Muscle of back (tissue), 11 donors: Measurements from ENCODE around the gene ATP13A2. TPM values are rescaled to one million over a fixed set of nuclear protein-coding genes. Genes with fewer than 3 reads are reported as not detected.
"Not testable (repeated sequence)": the region's sequence is repeated elsewhere in the genome, so short reads cannot be mapped to it uniquely, and the experiment has no call there.

ENCODE experiments used
- DNase-seq, 3 donors: peaks; one replicate each; pipeline versions ENCODE4 v3.0.0 to v3.0.0-alpha.2; 2013
- polyA plus RNA-seq, 10 donors: library from polyadenylated mRNA; unstranded; fragments of 120-200 nt; gene quantifications; one replicate each; pipeline ENCODE4 v1.2.1, GENCODE V29; 2013; ENCODE audit not compliant: insufficient read length in 10 of 10

Gene ATP13A2
- polyA plus RNA-seq, 10 donors, result 13.3 to 27.2 (median 18.2) TPM

GRCh38 chr1:16979475-16980327, 32.0 kb downstream of the ATP13A2 start:
- DNase-seq, result peak in 2 of 3 donors; percentile 64 to 80

DNA sequence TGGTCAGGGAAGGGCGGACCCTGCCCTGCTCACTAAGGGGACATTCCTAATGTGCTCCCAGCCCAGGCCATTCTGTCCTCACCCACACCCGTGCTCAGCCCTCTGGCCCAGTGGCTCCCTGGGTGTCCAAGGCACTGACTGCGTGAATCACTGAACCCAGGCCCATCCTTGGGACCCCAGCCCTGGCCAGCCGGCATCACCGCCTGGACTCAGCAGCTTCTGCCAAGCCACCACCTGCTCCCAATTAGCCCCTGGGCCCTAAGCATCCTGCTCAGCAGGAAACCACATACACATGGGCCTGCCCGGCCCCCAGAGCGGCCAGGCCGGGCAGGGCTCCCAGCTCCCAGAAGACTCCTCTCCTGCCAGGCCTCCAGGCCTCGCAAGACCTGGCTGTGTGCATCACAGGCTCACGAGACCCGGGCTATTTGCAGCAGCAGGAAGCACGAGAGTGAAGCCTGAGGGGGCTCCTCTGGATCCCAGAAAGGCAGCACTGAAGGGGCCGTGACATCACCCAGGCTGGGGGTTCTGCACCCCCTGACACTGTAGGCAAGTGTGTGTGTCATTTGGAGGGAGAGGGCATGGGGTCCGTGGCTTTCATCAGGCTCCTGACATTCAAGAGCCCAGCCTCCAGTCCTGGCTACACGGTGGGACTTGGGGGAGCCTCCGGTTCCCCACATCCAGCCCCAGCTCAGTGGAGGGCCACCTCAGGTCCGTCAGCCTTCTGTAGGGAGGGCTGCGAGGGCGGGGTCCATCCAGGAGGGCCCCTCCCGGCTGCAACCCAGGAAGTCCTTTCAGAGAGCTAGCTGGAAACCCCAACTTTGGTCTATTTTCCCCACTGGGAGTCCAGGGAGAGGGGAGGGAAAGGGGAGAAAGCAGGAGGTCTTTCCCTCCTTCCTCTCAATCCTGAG, 32.9 kb downstream of the ATP13A2 start:
- DNase-seq, result peak; percentile 46 to 73 (median 71)

DNA sequence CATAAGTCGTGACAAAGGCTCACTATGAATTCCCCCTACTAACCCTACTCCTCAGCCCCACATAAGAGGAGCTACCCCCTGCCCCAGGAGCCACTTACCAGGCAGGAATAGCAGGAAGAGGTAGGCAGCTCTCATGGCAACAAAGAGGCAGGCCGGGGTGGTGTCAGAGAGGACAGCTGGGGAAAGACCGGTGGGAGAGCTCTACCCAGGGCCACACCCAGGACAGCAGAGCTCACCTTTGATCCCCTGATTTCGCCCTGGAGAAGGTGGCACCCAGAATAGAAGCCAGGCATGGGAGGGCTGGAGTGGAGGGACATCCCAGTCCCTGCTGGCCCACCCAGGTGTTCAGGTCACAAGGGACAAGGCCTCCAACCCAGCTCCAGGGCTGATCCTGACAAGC, 33.6 kb downstream of the ATP13A2 start:
- DNase-seq, result peak in 1 of 3 donors; percentile 14

DNA sequence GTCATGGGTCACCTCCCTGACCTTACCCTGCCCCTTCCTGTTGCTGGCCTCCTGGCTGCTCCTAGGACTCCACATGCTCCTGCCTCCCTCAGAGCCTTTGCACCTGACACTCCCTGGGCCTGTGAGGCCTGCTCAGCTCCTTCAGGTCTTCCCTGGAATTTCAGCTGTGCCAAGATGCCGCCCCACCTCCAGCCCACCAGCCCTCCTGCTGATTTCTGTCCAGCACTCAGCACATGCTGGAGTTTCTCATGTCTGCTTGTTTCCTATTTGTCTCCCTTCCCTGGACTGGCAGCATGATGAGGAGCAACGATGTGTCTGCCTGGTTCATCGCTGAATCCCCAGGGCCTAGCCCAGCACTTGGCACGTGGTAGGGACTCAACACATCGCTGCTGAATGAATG, 34.4 kb downstream of the ATP13A2 start:
- peak in 1 of 3 donors; percentile 17 for DNase-seq

- DNase-seq, result no peak
These were observed 34.8 kb downstream of the ATP13A2 start for GRCh38 chr1:16976966-16977365.

DNA sequence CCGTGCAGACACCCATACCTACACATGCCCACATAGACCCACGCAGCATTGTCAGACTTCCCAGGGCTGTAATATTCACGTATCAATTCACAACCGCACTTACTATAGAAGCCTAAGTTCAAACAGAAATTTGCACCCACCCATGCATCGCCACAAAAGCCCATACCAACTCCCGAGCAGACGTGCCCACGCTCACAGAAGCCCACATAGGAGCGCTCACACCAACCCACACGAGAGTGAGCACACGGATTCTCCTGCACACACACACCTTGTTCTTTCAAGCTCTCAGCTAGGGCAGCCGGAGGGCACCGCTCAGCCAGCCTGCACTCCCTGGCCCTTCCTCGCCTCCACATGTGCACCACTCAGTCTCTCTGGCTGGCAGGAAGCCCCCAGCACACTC, 35.9 kb downstream of the ATP13A2 start:
- DNase-seq, result peak in 1 of 3 donors; percentile 30

- DNase-seq, result no peak
These were observed 36.5 kb downstream of the ATP13A2 start for GRCh38 chr1:16975211-16975610.

DNA sequence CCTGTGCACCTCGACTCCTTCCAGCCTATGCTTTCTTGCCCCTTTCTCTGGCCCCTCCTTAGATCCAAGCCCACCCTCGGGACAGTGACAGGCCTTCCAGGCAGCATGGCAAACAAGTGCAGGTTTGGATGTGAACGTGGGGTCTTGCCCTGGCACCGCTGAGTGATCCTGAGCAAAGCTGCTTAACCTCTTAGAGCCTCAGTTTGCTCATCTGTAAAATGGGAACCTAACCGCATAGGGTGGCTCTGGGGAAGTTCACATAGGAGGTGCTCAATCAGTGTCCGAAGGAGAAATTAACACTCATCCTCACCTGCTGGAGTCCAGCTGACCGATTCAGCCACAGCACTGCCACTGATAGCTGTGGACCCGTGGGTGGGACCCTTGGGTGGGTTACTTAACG, 38.5 kb downstream of the ATP13A2 start:
- no peak for DNase-seq

DNA sequence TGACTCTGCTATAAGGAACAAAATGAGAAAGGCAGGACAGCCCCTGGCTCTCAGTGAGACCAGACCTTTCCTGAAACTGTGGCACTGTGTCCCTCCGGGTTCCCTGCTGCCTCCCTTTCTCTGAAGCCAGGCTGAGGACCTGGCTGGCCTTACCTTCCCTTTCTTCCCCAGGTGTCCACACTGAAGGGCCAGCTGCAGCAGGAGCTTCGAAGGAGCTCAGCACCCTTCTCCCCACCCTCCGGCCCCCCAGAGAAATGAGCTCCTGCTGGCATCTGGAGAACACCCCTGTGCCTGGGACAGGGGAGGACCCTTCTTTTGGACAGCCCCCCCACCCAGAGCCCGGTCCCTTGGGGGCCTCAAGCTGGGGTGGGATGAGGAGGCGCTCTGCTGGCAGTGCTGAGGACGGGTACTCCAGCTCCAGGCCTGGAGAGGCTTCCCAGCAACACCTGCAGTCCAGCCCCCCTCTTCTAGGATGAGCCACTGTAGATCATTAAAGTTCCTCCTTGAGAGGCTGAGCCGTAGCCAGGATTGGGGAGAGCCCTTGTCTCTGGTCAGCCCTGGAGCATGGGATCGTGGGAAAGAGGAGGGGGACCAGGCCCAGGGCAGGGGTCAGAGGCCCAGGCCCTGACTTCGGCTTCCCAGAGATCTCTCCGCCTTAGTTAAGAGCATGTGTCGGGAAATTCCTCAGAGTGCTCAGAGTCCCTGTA, 39.4 kb downstream of the ATP13A2 start:
- peak in 1 of 3 donors; percentile 47 for DNase-seq

DNA sequence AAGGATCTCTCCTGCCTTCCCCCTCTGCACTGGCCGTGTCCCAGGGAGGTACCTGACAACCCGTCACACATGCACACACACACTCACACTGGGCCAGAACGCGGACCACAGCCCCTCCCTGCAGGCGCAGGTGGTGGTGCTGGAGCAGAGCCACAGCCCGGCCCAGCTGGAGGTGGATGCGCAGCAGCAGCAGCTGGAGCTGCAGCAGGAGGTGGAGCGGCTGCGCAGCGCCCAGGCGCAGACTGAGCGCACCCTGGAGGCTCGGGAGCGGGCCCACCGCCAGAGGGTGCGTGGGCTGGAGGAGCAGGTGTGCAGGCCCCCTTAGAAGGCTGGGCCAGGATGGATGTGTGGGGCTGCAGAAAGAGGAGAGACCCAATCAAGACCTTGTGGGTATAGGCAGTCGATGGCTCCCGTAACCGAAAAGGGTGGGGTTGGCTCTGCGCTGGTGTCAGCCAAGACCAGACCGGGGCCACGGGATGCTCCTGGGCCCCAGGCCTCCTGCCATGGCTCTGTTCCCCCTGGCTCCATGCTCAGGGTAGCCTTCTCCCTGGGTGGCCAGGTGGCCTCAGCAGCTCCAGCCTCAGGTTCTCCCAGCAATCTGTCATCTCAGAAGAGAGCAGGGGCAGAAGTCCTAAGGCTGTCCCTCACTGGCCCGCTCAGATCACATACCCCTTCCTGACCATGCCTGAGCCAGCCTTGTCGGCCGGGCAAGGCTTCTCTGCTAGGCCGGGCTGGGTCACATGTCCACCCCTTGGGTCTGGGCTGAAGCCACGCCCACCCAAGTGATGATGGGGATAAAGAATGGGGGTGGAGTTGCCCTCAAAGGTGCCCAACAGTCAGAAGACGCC, 40.2 kb downstream of the ATP13A2 start:
- DNase-seq, result peak in 1 of 3 donors; percentile 75

GRCh38 chr1:16970132-16970910, 41.4 kb downstream of the ATP13A2 start:
- DNase-seq, result no peak

GRCh38 chr1:16969651-16970050, 42.1 kb downstream of the ATP13A2 start:
- DNase-seq, result no peak

DNA sequence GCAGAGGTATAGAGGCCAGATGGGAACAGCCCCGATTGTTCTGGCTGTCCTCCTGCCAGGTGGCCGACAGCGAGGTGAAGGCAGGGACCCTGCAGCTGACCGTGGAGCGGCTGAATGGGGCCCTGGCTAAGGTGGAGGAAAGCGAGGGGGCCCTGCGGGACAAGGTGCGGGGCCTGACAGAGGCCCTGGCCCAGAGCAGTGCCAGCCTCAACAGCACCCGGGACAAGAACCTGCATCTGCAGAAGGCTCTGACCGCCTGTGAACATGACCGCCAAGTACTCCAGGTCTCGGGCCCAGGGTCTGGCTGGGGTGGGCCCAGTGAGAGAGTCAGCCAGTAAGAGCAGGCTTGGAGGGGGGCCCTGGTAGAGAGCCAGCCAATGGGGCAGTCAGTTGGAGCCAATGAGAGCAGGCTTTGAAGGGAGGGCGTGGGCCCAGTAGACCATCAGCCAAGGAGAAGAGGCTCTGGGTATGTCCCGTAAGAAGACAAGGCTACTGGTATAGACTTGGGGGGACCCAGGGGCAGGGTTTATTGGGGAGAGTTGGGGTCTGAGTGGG, 42.6 kb downstream of the ATP13A2 start:
- DNase-seq, result no peak

GRCh38 chr1:16968372-16968771, 43.4 kb downstream of the ATP13A2 start:
- no peak for DNase-seq

DNA sequence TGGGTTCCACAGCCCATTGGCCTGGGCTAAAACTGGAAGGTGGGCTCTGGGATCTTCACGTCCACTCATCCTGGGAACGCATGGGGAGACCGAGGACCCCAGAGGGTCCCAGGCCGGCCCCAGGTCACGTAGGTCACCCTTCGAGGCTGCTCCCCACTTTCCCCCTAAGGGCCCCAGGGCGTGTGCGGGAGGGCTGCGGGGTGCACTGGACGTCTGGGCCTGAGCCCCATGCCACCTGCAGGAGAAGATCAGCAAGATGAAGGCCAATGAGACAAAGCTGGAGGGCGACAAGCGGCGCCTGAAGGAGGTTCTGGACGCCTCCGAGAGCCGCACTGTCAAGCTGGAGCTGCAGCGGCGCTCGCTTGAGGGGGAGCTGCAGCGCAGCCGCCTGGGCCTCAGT, 43.8 kb downstream of the ATP13A2 start:
- no peak for DNase-seq

DNA sequence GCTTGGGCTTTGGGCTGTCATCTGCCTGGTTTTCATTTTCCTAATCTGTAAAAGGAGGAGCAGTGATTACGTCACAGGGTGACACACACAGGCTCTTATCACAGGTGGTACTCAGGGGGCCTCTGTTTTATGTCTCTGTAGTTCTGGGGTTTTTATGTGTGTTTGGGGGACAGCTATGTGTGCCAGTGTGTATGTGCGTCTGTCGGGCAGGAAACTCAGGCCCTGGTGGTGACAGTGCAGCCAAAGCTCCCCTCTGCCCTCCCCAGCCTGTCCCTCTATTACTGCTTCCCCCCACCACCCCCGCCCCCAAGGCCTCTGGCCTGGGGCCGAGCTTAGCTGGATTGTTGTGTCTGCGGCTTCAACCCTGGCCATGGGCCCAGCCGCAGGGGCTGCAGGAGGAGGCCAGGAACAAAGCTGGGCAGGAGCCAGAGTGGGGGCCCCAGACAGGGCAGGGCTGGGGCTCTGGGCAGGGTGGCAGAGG, 44.6 kb downstream of the ATP13A2 start:
- DNase-seq, result peak; percentile 71 to 85 (median 72)

DNA sequence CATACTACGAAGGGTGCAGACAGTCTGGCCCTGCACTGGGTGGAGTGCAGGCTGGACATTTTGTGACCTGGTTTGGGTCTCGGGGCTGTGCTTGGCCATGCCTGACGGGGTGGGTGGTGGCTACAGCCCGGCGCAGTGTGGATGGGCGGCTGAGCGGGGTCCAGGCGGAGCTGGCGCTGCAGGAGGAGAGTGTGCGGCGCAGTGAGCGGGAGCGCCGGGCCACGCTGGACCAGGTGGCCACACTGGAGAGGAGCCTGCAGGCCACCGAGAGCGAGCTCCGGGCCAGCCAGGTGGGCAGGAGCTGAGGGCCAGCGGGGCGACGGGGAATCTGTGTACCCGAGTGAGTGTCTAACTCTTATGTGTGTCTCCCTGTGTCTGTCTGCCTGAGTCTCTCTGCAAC, 45.4 kb downstream of the ATP13A2 start:
- no peak for DNase-seq

- DNase-seq, result no peak
These were observed 46.2 kb downstream of the ATP13A2 start for GRCh38 chr1:16965486-16966067.

DNA sequence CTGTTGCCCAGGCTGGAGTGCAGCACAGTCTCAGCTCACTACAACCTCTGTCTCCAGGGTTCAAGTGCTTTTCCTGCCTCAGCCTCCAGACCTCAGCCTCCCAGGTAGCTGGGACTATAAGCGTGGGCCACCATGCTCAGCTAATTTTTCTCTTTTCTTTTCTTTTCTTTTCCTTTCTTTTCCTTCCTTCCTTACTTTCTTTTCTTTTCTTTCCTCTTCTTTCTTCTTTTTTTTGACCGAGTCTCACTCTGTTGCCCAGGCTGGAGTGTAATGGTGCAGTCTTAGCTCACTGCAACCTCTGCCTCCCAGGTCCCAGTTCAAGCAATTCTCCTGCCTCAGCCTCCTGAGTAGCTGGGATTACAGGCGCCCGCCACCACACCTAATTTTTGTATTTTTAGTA, 47.6 kb downstream of the ATP13A2 start:
- not testable (repeated sequence) for DNase-seq
